Loucy (cell line): ENCODE data around the gene C3orf49.

Experiments used
- CTCF ChIP-seq: fragments of 200-600 bp; sonication (generic); conservative IDR thresholded peaks from 2 replicates; pipeline ENCODE4 v1.5.1; 2014; ENCODE audit warnings: mild to moderate bottlenecking, antibody characterized with exemption, low read length
- EZH2phosphoT487 ChIP-seq: fragments of 200-600 bp; IDR thresholded peaks from 2 replicates; pipeline ENCODE4 v1.6.1; 2018; ENCODE audit warnings: antibody characterized with exemption, mild to moderate bottlenecking, moderate library complexity, borderline replicate concordance

GRCh38 chr3:63880653-63881052 lies 61.6 kb downstream of the C3orf49 start:
- TF ChIP-seq CTCF (no peak), EZH2phosphoT487 (no peak)
